UCSD-AML1 (cell line): ENCODE data around the gene OR1K1.

ENCODE experiments used
- DNase-seq: peaks from one replicate; lab custom pipeline; 2025; ENCODE audit not compliant: unreplicated experiment; lab: John Stamatoyannopoulos, UW

OR1K1 gene

GRCh38 chr9:122848256-122848943, 48.5 kb downstream of the OR1K1 start:
- DNase-seq: no peak
